GM12891 (cell line): ENCODE measurements around the gene IFNG-AS1.

Experiments used
- POLR2A ChIP-seq: IDR thresholded peaks from 2 replicates; pipeline ENCODE4 v1.6.1; 2011; ENCODE audit warnings: low read depth, low read length, control low read depth
- POLR2AphosphoS5 ChIP-seq: IDR thresholded peaks from 2 replicates; pipeline ENCODE4 v1.6.1; 2011; ENCODE audit warnings: low read depth, low read length, control low read depth
- TAF1 ChIP-seq: IDR thresholded peaks from 2 replicates; pipeline ENCODE4 v1.6.1; 2011; ENCODE audit warnings: low read depth, low read length, control low read depth

- TF ChIP-seq POLR2A (no peak), POLR2AphosphoS5 (no peak), TAF1 (no peak)
Observed at GRCh38 chr12:67999244-67999643, 10.0 kb downstream of the IFNG-AS1 start.
